Measurements from ENCODE around the gene CEP164.

Gene CEP164

GRCh38 chr11:117366248-117366647 lies 38.6 kb downstream of the CEP164 start:
- DNase-seq (ENCODE audit: low read depth): no peak

DNA sequence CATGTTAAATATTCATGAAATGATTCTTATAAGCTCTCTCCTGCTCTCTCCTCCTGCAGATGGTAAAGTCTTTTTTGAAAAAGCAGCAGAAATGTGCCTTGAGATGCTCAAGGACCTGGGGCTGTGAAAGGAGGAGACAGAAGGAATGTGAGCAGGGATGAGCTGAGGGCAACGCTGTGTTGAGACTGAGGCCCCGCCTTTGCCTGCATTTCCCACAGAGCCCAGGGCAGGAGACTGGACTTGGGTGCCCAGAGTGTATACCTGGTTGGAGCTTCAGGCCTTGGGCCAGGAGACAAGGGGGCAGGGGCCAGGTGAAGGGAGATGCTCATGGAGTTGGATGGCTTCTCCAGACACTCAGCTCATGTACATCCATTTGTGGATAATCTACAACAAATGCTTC lies 39.2 kb downstream of the CEP164 start:
- no peak for DNase-seq (ENCODE audit: low read depth)

GRCh38 chr11:117369534-117369933 lies 41.9 kb downstream of the CEP164 start:
- DNase-seq (ENCODE audit: low read depth): no peak

GRCh38 chr11:117371453-117371852 lies 43.8 kb downstream of the CEP164 start:
- DNase-seq (ENCODE audit: low read depth): no peak

DNA sequence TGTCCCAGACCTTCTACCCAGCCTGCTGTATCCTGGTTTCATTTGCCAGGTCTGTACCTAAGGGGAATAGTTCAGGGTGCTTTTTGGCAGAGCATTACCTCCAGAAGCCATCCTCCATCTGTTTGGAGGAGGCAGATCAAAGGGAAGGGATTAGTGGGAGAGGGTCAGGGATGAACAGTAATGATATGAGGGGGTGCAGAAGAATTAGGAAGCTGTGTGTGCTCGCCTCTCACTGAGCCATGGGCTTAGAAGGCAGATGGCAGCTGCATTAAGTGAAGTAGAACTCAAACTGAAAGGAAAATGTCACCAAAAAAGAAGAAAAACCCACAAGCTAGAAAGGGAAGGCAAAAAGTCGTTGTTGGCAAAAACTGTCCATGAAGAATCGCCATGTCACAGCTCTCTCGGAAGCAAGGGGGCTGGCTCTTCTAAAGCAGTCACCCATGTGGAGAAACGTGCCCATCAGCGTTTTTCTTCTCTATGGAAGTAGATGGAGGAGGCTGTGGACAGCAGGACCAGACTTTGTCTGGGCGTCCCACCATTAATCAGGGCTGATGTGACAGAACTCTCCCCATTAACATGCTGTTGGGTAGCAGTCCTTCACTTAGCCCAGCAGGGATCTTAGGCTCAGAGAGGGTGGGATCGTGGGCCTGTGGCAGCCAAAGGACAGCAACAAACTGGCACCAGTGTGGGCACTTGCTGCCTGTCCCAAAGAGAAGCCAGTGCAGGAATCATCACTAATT lies 46.8 kb downstream of the CEP164 start:
- DNase-seq (ENCODE audit: low read depth): no peak

GRCh38 chr11:117375960-117376359 lies 48.3 kb downstream of the CEP164 start:
- no peak for DNase-seq (ENCODE audit: low read depth)

- no peak for DNase-seq (ENCODE audit: low read depth)
Observed at GRCh38 chr11:117376517-117376916, 48.9 kb downstream of the CEP164 start.

- DNase-seq (ENCODE audit: low read depth): no peak
Observed at GRCh38 chr11:117378976-117379865, 51.6 kb downstream of the CEP164 start.

DNA sequence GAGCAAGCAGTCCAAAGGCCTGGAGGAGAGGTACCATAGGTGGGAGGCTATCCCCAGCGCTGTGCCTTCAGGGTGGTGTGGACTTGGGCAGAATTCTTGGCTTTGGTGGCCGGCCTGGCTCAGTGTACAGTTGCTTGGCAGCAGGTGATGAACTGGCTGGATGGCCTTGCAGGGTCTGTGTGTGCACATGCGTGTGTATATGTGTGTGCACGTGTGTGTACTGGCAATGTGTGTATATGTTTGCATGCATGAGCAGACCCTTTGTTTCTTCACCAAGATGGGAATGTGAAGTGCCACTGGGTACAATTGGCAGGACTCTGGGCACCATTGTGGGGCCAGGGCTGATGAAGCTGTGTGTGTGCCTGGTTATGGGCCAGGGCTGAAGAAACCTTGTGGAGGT lies 53.0 kb downstream of the CEP164 start:
- no peak for DNase-seq (ENCODE audit: low read depth)

DNA sequence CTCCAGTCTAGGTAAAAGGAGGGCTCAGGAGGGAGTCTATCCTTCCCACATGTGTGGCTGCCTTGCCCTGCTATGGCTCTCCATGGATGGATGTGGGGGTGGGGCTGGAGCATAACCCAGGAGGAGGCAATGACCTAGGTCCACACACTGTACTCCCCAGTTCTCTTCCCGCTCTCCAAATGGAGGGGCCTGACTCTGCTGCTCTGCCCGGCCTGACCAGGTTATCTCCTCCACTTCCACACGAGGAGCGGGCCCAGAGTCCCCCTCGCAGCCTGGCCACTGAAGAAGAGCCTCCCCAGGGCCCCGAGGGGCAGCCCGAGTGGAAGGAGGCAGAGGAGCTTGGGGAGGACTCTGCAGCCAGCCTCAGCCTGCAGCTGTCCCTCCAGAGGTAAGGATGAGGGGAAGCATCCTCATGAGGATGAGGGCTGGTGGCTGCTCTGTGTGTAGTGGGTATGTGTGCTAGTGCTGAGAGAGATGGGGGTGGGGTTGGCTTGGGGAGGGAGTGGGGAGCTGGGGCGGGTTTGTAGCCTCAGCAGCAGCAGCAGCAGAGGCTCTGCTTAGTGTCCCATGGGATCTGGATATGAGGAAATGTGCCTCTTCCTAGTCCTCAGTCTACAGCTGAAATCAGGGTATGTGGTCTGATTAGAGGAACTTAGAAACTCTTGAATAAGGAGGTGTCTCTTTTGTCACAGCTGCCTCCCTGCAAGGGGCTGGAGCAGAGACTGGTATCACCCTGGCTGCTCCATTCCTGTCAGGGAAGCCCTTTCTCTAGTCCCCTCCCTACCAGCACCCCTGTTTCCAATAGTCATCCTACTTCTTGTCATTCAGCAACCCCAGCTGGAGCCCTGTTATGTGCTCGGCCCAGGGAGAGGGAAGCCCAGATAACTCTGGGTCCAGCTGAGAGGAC lies 54.1 kb downstream of the CEP164 start:
- no peak for DNase-seq (ENCODE audit: low read depth)

- no peak for DNase-seq (ENCODE audit: low read depth)
Observed at GRCh38 chr11:117382746-117383145, 55.1 kb downstream of the CEP164 start.

DNA sequence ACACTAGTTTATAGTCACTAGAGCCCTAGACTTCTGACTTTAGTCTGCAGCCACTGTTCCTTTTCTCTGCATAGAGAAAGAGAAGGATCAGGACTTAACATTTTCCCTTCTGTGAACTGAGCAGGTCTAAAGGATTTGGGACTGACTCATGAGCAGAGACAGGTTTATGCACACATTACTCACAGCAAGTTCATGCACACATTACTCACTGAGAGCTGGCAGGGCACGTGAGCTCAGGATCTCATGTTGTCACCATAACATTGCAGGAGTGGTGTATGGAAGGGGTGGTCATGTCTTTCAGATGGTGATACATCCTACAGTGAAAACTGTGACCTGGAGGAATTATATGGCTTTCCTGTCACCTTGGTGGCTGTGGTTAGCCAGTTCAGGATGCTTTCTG lies 56.4 kb downstream of the CEP164 start:
- peak; percentile 95 for DNase-seq (ENCODE audit: low read depth)

GRCh38 chr11:117385471-117385870 lies 57.8 kb downstream of the CEP164 start:
- DNase-seq (ENCODE audit: low read depth): no peak

DNA sequence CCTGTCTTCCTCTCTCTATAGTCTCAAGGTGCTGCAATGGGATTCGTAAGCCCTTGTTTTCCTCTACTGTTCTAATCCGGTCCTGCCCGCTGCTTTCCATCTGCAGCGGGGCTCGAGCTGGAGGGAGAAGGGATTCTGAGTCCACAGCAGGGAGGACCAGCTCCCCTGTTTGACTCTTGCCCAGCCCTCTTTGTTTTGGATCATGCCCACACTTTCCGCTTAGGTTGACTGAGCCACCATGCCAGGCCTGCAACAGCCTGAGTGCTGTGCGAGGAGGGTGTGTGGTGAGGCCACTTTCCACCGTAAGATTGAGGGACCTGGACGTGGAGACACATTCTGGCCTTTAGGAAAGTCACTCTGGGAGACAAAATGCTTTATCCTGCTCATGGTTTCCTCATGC lies 58.3 kb downstream of the CEP164 start:
- DNase-seq (ENCODE audit: low read depth): no peak

- peak; percentile 63 for DNase-seq (ENCODE audit: low read depth)
Observed at GRCh38 chr11:117387992-117388755, 60.5 kb downstream of the CEP164 start.

DNA sequence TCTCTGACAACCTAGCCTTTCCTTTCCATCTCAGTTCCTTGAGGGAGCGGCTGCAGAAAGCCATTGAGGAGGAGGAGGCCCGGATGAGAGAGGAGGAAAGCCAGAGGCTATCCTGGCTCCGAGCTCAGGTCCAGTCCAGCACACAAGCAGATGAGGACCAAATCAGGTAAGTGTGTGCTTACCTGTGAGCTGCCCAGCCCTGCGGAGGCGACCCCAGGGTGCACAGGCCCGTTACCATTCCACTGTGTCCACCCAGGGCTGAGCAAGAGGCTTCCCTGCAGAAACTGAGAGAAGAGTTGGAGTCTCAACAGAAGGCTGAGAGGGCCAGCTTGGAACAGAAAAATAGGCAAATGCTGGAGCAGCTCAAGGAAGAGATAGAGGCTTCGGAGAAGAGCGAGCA lies 63.1 kb downstream of the CEP164 start:
- DNase-seq (ENCODE audit: low read depth): no peak

- no peak for DNase-seq (ENCODE audit: low read depth)
Observed at GRCh38 chr11:117391181-117391580, 63.5 kb downstream of the CEP164 start.

- no peak for DNase-seq (ENCODE audit: low read depth)
Observed at GRCh38 chr11:117392001-117392690, 64.5 kb downstream of the CEP164 start.

GRCh38 chr11:117392979-117393378 lies 65.3 kb downstream of the CEP164 start:
- no peak for DNase-seq (ENCODE audit: low read depth)

GRCh38 chr11:117394221-117394925 lies 66.7 kb downstream of the CEP164 start:
- DNase-seq (ENCODE audit: low read depth): no peak

Measured in iris pigment epithelial cell (primary cell).